Stimulated activated CD4-positive, alpha-beta T cell treated with anti-CD3 and anti-CD28 coated beads, TNF-alpha, amount 100 ng/mL, for 24 hours (primary cell): ENCODE data around the gene COG5.

ENCODE experiments used
- DNase-seq, 3 experiments: peaks; one replicate each; pipeline ENCODE4 v3.0.0-alpha.2; 2020; ENCODE audit warnings: low read depth in 3 of 3

The COG5 gene

GRCh38 chr7:107185716-107186115 is 378.0 kb downstream of the COG5 start:
- DNase-seq = no peak

GRCh38 chr7:107181172-107181571 is 382.5 kb downstream of the COG5 start:
- no peak for DNase-seq

- DNase-seq = peak; percentile 41 to 64 (median 49)
These were observed 383.3 kb downstream of the COG5 start for GRCh38 chr7:107180378-107180777.

GRCh38 chr7:107179326-107180164 is 384.2 kb downstream of the COG5 start:
- no peak for DNase-seq

- no peak for DNase-seq
These were observed 389.9 kb downstream of the COG5 start for GRCh38 chr7:107173691-107174406.

- DNase-seq = no peak
These were observed 390.5 kb downstream of the COG5 start for GRCh38 chr7:107173191-107173590.

DNA sequence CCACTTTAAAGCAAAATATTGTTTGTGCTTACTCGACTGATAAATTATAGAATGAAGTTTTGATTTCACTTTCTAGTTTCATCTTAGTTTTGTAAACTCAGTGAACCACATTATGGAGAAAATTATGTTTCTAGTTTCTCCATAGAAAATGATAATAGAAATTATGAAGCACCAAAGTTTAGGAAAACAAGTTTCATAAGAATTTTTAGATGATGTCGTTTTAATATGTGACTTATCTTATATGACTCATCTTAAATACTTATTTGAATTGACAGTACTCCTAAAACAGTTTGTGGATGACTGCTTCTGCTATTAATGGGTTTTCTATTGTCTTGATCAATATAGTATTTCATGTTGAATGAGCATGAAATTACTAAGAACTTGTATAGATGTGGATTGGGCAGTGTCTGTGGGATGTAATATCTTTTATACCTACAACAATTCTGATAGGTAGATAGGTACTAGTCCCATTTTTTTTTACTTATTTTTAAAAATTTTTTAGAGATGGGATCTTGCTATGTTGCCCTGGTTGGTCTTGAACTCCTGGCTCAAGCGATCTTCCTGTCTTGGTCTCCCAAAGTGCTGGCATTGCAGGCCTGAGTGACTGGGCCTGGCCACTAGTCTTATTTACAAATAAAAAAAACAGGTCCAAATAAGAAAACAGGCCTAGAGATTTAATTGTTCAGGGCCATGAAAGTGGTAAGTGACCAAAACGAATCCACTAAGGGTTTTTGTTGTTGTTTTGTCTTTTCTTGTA is 391.3 kb downstream of the COG5 start:
- DNase-seq = no peak

DNA sequence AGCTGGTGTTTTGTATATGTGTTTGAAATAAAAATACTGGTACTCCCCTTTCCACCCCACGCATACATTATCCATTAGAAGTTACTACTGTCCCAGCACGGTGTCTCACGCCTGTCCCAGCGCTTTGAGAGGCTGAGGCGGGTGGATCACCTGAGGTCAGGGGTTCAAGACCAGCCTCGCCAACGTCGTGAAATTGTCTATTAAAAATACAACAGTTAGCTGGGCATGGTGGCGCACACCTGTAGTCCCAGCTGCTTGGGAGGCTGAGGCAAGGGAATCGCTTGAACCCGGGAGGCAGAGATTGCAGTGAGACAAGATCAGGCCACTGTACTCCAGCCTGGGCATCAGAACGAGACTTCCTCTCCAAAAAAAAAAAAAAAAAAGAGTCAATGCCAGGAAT is 392.2 kb downstream of the COG5 start:
- no peak for DNase-seq

GRCh38 chr7:107170051-107170915 is 393.4 kb downstream of the COG5 start:
- no peak for DNase-seq

DNA sequence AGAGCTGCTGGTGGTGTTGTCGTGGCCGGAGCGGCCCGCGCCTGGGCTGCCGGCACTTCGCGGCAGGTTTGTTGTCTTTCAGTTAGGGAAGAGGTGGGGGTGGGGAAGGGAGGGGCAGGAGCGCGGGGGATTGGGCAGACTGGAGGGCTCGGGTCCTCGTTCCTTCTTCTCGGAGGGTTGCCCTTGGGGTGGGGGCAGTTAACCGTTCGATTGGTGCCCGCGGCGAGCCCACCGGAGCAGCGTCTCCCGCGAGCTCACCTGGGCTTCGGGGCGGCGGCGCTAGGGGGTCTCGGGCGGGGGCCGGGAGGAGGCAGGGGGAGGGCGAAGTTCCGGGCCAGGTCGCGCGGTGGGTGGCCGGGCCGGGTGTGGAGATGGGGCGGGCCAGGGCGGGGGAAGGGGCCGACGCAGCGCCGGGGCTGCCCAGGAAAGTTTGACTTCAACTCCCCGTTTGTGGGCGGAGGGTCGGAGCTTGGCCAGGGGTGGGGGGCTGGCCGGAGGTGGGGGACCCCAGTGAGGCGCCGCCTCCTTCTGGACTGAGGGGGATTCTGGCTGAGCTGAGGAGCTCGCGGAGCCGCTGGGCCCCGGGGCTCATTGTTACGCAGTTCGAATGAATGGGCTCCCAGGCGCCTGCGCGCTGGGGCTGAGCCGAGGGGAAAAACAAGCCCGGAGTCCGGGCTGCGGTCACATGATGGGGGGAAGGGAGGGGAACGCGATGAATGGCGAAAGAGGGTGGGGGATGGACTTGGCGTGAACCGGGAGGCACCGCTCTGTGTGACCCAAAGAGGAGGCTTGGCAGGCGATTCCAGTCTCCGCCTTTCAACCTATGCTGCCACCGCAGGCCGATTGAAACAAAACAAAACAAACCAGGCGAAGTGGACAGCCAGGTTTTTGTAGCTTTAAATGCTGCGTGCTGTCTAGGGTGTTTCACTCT is 394.3 kb downstream of the COG5 start:
- peak; percentile 72 to 86 (median 77) for DNase-seq

GRCh38 chr7:107168233-107169119 is 395.2 kb downstream of the COG5 start, which contains the start of gene HBP1:
TSS of gene HBP1 (plus strand) at chr7:107169003. CDS start at chr7:107179894, 10,891 bp downstream.
- peak; percentile 92 to 98 (median 95) for DNase-seq

GRCh38 chr7:107167483-107168232 is 396.1 kb downstream of the COG5 start:
- peak; percentile 31 to 55 (median 41) for DNase-seq

DNA sequence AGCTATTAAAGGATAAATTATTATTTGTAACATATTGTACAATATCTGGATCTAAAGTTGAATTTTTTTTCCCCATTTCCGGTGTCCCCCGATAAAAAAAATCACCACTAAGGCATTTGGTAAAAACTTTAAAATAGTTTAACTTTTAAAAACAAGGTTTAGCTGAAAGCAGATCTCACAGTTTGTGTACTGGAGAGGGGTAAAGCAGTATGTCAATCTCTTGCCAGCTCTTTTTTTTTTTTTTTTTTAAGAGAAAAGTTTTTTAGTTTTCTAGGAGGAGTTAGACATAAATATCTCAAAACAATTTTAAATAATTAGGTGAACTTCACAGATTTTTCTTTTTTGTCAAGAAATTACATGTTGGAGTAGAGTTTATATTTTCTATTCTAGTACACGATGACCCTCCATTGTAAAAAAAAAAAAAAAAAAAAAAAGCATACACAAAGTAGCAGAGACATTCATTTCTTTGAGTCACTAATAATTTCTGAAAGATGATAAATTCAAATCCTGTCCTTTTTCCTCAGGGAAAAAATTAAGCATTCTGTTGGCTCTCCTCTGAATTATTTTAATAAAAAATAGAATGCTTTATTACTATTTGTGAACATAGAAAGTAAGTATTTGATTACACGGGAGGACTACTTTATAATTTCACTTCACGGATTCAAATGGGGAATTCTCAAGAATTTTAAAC is 396.8 kb downstream of the COG5 start:
- DNase-seq = no peak

GRCh38 chr7:107165341-107165740 is 398.4 kb downstream of the COG5 start:
- DNase-seq = no peak

GRCh38 chr7:107164092-107164491 is 399.6 kb downstream of the COG5 start:
- DNase-seq = no peak

DNA sequence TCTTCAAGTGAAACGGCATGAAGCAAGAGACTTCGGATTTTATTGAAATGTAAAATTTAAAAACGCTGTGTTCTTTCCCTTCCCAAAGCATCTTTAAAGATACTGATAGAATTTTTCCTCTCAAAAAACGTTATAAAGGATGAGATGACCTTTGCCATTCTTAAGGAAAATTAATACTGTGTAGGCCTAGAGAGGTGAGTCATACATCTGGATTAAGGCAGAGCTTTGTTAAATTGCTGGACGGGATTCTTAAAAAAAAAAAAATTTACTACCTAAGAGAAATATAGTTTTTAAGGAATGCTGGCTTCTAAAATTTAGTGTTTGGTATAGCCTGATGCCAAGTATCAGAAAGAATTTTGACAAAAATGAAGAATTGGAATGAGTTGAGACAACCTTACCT is 401.2 kb downstream of the COG5 start:
- DNase-seq = no peak

DNA sequence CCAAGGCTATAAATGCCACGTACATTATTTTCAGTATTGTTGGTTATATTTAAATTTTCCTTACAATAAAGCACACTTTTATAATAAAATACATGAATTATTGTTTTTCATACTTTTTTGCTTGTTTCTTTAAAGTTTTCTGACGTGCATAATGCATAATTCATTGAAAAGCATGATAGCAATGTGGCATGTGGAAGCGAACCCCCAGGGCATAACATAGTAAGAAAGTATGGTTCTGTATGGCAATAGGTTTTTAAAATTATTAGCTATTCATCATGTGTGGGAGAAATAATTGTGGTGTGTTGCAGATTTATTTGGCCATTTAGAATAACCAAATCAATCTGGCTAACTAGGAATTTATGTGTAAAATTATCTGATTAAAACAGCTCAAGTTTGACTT is 402.3 kb downstream of the COG5 start:
- no peak for DNase-seq

DNA sequence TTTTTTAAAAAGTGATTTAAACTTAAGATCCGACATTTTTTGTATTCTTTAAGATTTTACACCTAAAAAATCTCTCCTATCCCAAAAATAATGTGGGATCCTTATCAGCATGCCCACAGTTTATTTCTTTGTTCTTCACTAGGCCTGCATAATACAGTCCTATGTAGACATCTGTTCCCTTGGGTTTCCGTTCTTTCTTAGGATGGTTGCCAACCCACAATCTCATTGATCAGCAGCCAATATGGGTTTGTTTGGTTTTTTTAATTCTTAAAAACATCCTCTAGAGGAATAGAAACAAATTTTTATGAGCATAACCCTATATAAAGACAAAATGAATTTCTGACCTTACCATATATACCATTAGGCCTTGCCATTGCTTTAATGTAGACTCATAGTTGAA is 403.3 kb downstream of the COG5 start:
- no peak for DNase-seq
